Loucy (cell line): ENCODE data around the gene CRTC1.

Source experiments
- H2AFZ ChIP-seq: fragments of 200-600 bp; sonication (generic); 2 replicates; pipeline ENCODE4 v1.6.0; 2016; ENCODE audit warnings: antibody characterized with exemption, mild to moderate bottlenecking, low read length, moderate library complexity
- H3F3A ChIP-seq: fragments of 200-600 bp; 2 replicates; pipeline ENCODE4 v1.6.0; 2016; ENCODE audit warnings: antibody characterized with exemption, low read depth, mild to moderate bottlenecking
- H3K27me3 ChIP-seq: fragments of 200-600 bp; sonication (generic); 2 replicates; pipeline ENCODE4 v1.6.1; 2014; ENCODE audit warnings: low read length, mild to moderate bottlenecking; ENCODE audit not compliant: insufficient read depth, poor library complexity, severe bottlenecking
- H3K36me3 ChIP-seq: fragments of 200-600 bp; sonication (generic); 2 replicates; pipeline ENCODE4 v1.6.1; 2016; ENCODE audit warnings: low read length; ENCODE audit not compliant: insufficient read depth
- H3K4me1 ChIP-seq: fragments of 200-600 bp; sonication (generic); 2 replicates; pipeline ENCODE4 v1.5.1; 2014; ENCODE audit warnings: low read length, mild to moderate bottlenecking; ENCODE audit not compliant: insufficient read depth, poor library complexity, severe bottlenecking
- H3K4me2 ChIP-seq: fragments of 200-600 bp; sonication (generic); 2 replicates; pipeline ENCODE4 v1.6.0; 2014; ENCODE audit warnings: antibody characterized with exemption, low read length, low read depth, mild to moderate bottlenecking; ENCODE audit not compliant: poor library complexity, severe bottlenecking
- H3K4me3 ChIP-seq: fragments of 200-600 bp; sonication (generic); 2 replicates; pipeline ENCODE4 v1.5.1; 2014; ENCODE audit warnings: low read length, mild to moderate bottlenecking, mixed read lengths; ENCODE audit not compliant: poor library complexity, severe bottlenecking
- H3K79me2 ChIP-seq: fragments of 200-600 bp; sonication (generic); 2 replicates; pipeline ENCODE4 v1.6.1; 2014; ENCODE audit warnings: low read length; ENCODE audit not compliant: insufficient read depth
- H3K9ac ChIP-seq: fragments of 200-600 bp; sonication (generic); 2 replicates; pipeline ENCODE4 v1.6.0; 2014; ENCODE audit warnings: mild to moderate bottlenecking, low read depth, low read length, moderate library complexity; ENCODE audit not compliant: poor library complexity, severe bottlenecking
- H3K9me2 ChIP-seq: fragments of 200-600 bp; sonication (generic); replicated peaks from 2 replicates; pipeline ENCODE4 v1.6.1; 2016; ENCODE audit warnings: low read depth, low read length, mixed read lengths
- H3K9me3 ChIP-seq: fragments of 200-600 bp; sonication (generic); 2 replicates; pipeline ENCODE4 v1.6.1; 2014; ENCODE audit warnings: mild to moderate bottlenecking, antibody characterized with exemption, low read length, low read depth; ENCODE audit not compliant: insufficient read depth
- H4K20me1 ChIP-seq: fragments of 200-600 bp; sonication (generic); 2 replicates; pipeline ENCODE4 v1.6.0; 2014; ENCODE audit warnings: antibody characterized with exemption, low read length, mild to moderate bottlenecking; ENCODE audit not compliant: insufficient read depth, poor library complexity, severe bottlenecking
- CTCF ChIP-seq: fragments of 200-600 bp; sonication (generic); conservative IDR thresholded peaks from 2 replicates; pipeline ENCODE4 v1.5.1; 2014; ENCODE audit warnings: mild to moderate bottlenecking, antibody characterized with exemption, low read length
- EZH2phosphoT487 ChIP-seq: fragments of 200-600 bp; IDR thresholded peaks from 2 replicates; pipeline ENCODE4 v1.6.1; 2018; ENCODE audit warnings: antibody characterized with exemption, mild to moderate bottlenecking, moderate library complexity, borderline replicate concordance

CRTC1 gene

GRCh38 chr19:18683109-18683957 is at the start of gene CRTC1:
CRTC1 (plus strand) TSS chr19:18683680; CDS start chr19:18683703, 23 bp downstream.
- Histone ChIP-seq H2AFZ (peak within 1 kb of the TSS; percentile 96), H3K9ac (peak within 1 kb of the TSS; percentile 93), H3K4me3 (peak within 1 kb of the TSS; percentile 93), H3F3A (no peaks in the 10 kb centered on the region), H3K27me3 (no peaks in the 10 kb centered on the region), H3K79me2 (peaks cover 44% of the 10 kb centered on the region), H3K4me1 (peaks cover 21% of the 10 kb centered on the region), H4K20me1 (no peaks in the 10 kb centered on the region), H3K9me3 (no peaks in the 10 kb centered on the region), H3K4me2 (peak within 1 kb of the TSS; percentile 97), H3K9me2 (no peaks in the 10 kb centered on the region), H3K36me3 (no peaks in the 10 kb centered on the region)
- TF ChIP-seq EZH2phosphoT487 (no peak), CTCF (no peak)

- Histone ChIP-seq H3K36me3 (no peaks in the 10 kb centered on the region), H3K4me2 (no peak overlapping the region)
- TF ChIP-seq EZH2phosphoT487 (no peak), CTCF (no peak)
Measured at GRCh38 chr19:18634612-18635297, 48.7 kb upstream of the CRTC1 start.

GRCh38 chr19:18635831-18636182 is 47.7 kb upstream of the CRTC1 start:
- Histone ChIP-seq H2AFZ (no peak overlapping the region), H3K9me3 (no peaks in the 10 kb centered on the region), H3K36me3 (no peaks in the 10 kb centered on the region), H3K9me2 (no peaks in the 10 kb centered on the region), H3K4me1 (peaks cover 11% of the 10 kb centered on the region), H3K9ac (no peak overlapping the region), H3K27me3 (no peaks in the 10 kb centered on the region), H4K20me1 (peaks cover 5% of the 10 kb centered on the region), H3F3A (no peaks in the 10 kb centered on the region), H3K79me2 (peaks cover 16% of the 10 kb centered on the region; the same call in 1 of the 2 replicates), H3K4me2 (peak overlapping the region; percentile 26), H3K4me3 (peak overlapping the region; percentile 22)
- TF ChIP-seq CTCF (no peak), EZH2phosphoT487 (no peak)

More at GRCh38 chr19:18634612-18635297, 48.7 kb upstream of the CRTC1 start:
- H4K20me1 ChIP-seq, result peaks cover 5% of the 10 kb centered on the region
- H3F3A ChIP-seq, result no peaks in the 10 kb centered on the region
- no peak overlapping the region for H3K9ac ChIP-seq
- H3K79me2 ChIP-seq, result peaks cover 16% of the 10 kb centered on the region; the same call in 1 of the 2 replicates
- no peaks in the 10 kb centered on the region for H3K9me2 ChIP-seq
- no peaks in the 10 kb centered on the region for H3K27me3 ChIP-seq
- H2AFZ ChIP-seq, result no peak overlapping the region
- H3K4me1 ChIP-seq, result peaks cover 9% of the 10 kb centered on the region
- H3K4me3 ChIP-seq, result no peak overlapping the region
- H3K9me3 ChIP-seq, result no peaks in the 10 kb centered on the region
